Smooth muscle cell of the brain vasculature (primary cell): Measurements from ENCODE around the gene CHP1.
"Not testable (repeated sequence)": the region's sequence is repeated elsewhere in the genome, so short reads cannot be mapped to it uniquely, and the experiment has no call there.

Experiments
- DNase-seq: peaks from one replicate; pipeline ENCODE4 v3.0.0-alpha.2; 2012; ENCODE audit warnings: low read depth, low spot score

Gene CHP1

GRCh38 chr15:41292521-41292920 is 61.5 kb downstream of the CHP1 start:
- no peak for DNase-seq

GRCh38 chr15:41301139-41301538 is 70.1 kb downstream of the CHP1 start:
- not testable (repeated sequence) for DNase-seq

GRCh38 chr15:41301587-41301986 is 70.5 kb downstream of the CHP1 start:
- DNase-seq = no peak

- no peak for DNase-seq
Observed at GRCh38 chr15:41304149-41304770, 73.2 kb downstream of the CHP1 start.

GRCh38 chr15:41307679-41308078 is 76.6 kb downstream of the CHP1 start:
- DNase-seq = no peak

- DNase-seq = no peak
Observed at GRCh38 chr15:41309226-41309905, 78.3 kb downstream of the CHP1 start.

GRCh38 chr15:41320805-41321330 is 89.8 kb downstream of the CHP1 start:
- DNase-seq = not testable (repeated sequence)

GRCh38 chr15:41323611-41324010 is 92.5 kb downstream of the CHP1 start:
- DNase-seq = no peak

- no peak for DNase-seq
Observed at GRCh38 chr15:41331281-41331680, 100.2 kb downstream of the CHP1 start.
